ENCODE results near the gene RFX2. TPM values are rescaled to one million over a fixed set of nuclear protein-coding genes. Genes with fewer than 3 reads are reported as not detected.

RFX2 gene
- total and polyA plus RNA-seq, 9 of the 15 experiments (the other 6 are each of a cell fraction or from before 2014, with no cell fraction given), result 3.6 to 18.7 (median 8.7) TPM

- TF ChIP-seq CTBP1 (IDR thresholded peaks at IDR 0.05; ENCODE audit: borderline replicate concordance) (no peak), ZNF212 (CRISPR knock-in tag; IDR thresholded peaks at IDR 0.05) (no peak), U2AF2 (optimal IDR thresholded peaks at IDR 0.05; ENCODE audit: low read depth, low read length) (no peak), MBD2 (IDR thresholded peaks at IDR 0.05; ENCODE audit: borderline replicate concordance, low read depth) (no peak), CBX3 (IDR thresholded peaks at IDR 0.05; ENCODE audit: borderline replicate concordance in 1 of 2, low read length in 2 of 2) (no peak), SMARCC2 (IDR thresholded peaks at IDR 0.05; ENCODE audit: low read depth) (no peak), CHD7 (IDR thresholded peaks at IDR 0.05; ENCODE audit: low read depth, low read length) (no peak), SIN3A (IDR thresholded peaks at IDR 0.05; ENCODE audit: borderline replicate concordance in 2 of 2, control insufficient read depth in 1 of 2, low read depth in 2 of 2, low read length in 2 of 2) (no peak), TEAD2 (tag; IDR thresholded peaks at IDR 0.05) (no peak), NKRF (IDR thresholded peaks at IDR 0.05; ENCODE audit: borderline replicate concordance) (no peak)
Observed at GRCh38 chr19:6098574-6098973, 11.7 kb downstream of the RFX2 start (continued).
